ENCODE measurements around the gene RTN4R.
"Not testable (repeated sequence)": the region's sequence is repeated elsewhere in the genome, so short reads cannot be mapped to it uniquely, and the experiment has no call there.

The RTN4R gene

DNA sequence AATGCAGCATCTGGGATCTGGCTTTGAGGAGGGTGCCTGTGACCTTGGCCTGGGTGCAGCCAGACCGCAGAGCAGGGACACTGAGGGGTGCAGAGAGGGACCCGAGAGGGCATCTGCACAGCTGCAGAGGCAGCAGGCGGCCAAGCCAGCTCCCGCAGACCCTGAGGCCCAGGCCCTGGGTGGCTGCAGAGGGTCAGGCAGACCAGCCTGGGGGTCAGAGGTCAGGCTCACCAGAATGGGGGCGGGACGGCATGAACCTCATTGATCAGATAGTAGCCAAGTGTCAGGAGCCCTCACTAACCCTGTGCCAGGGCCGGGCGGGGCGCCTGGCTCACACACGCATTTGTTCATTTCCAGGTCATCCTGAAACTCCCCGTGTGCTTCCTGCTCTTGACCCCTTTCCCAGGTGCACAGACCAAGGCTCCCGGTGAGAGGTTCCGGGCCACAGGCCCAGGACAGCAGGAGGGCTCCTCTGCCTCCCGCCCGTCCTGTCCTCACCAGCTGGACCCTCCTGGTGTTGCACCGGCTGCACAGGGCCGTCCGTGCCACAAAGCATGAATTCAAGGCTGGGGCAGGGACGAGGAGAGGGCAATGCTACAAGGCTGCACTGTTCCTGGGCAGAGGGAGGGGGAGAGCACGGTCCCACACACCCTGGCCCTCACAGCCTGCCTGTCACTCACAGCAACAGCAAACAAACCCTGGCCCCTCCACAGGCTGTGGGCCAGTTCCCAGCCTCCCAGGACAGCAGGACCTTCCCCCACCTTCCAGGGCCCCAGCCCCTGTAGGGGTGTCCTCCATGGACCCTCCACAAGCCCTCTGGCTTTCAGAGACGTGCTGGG is 3.3 kb downstream of the RTN4R start:
- in situ Hi-C loops (cut with MboI; ENCODE audit: low sequenced_read_pairs, unreplicated experiment), result no loop called here
- TF ChIP-seq, protein P1, sequence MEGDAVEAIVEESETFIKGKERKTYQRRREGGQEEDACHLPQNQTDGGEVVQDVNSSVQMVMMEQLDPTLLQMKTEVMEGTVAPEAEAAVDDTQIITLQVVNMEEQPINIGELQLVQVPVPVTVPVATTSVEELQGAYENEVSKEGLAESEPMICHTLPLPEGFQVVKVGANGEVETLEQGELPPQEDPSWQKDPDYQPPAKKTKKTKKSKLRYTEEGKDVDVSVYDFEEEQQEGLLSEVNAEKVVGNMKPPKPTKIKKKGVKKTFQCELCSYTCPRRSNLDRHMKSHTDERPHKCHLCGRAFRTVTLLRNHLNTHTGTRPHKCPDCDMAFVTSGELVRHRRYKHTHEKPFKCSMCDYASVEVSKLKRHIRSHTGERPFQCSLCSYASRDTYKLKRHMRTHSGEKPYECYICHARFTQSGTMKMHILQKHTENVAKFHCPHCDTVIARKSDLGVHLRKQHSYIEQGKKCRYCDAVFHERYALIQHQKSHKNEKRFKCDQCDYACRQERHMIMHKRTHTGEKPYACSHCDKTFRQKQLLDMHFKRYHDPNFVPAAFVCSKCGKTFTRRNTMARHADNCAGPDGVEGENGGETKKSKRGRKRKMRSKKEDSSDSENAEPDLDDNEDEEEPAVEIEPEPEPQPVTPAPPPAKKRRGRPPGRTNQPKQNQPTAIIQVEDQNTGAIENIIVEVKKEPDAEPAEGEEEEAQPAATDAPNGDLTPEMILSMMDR (IDR thresholded peaks at IDR 0.05; ENCODE audit: borderline replicate concordance, control extremely low read depth, extremely low read depth, insufficient read depth, missing control alignments), result no peak
- DNase-seq (ENCODE audit: low spot score), result no peak

DNA sequence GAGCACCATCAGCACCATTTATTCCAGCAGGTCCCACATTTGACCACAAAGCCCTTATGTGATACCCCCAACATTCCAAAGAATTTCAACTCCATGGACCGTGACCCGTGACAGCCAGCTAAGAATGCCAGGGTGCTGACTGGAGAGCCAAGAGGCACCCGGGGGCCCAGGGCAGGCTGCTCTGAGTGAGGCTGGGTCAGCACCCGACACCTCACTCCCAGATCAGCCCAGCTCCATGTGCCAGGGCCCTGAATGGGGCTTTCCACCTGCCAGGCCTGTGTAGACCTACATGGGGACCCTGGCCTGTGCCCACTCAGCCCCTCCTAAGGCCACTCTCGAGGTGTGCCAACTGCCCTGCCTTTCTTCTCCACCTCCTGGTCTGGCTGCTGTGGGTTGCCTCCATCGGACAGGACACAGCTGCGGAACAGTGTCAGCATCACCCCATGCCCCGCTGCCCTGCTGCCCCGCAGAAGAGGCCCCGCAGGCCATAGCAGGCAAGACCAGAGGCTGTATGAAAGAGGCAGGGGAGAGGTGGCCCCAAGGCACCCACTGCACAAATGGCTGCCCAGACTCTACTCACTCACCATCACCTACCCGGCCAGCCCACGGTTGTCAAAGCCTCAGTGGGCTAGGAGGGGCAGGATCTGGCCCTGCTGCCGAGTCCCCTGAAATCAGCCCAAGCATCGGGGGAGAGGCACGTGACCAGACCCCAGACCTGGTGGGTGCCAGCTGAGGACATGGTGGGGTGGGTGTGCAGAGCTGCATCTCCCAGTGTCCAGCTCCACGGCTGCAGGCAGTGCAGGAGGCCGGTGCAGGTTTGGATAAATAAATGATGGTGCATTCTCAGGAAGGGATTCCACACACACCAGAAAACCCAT is 4.5 kb downstream of the RTN4R start:
- in situ Hi-C loops (cut with MboI; ENCODE audit: low sequenced_read_pairs, unreplicated experiment); DNase-seq (ENCODE audit: low spot score): not testable (repeated sequence)

DNA sequence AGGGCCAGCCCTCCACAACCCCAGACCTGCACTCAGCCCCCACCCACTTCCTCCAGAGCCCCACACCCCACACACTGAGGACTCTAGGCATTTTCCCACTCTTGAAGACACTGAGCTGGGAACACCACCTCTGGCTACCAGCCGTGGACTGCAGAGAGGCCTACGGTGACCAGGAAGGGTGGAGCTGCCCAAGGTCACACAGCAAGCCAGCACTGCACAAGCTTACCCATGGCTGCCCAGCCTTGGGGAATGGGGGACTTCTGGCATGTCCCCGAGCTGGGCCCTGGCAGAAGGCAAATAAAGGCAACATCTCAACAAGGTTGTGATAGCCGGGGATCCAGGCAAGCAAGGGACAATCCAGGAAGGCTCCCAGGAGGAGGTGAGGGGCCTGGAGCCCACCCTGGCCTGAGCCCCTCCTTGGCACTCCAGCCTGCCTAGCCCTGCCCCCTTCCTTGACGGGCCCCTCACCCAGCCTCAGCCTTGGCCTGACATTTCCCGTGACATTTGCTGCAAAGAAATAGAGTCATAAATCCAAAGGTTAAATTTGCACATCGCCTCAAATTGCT is 5.5 kb downstream of the RTN4R start:
- TF ChIP-seq, protein P1 (IDR thresholded peaks at IDR 0.05; ENCODE audit: borderline replicate concordance, control extremely low read depth, extremely low read depth, insufficient read depth, missing control alignments), result no peak
- in situ Hi-C loops (cut with MboI; ENCODE audit: low sequenced_read_pairs, unreplicated experiment), result no loop called here
- no peak for DNase-seq (ENCODE audit: low spot score)

DNA sequence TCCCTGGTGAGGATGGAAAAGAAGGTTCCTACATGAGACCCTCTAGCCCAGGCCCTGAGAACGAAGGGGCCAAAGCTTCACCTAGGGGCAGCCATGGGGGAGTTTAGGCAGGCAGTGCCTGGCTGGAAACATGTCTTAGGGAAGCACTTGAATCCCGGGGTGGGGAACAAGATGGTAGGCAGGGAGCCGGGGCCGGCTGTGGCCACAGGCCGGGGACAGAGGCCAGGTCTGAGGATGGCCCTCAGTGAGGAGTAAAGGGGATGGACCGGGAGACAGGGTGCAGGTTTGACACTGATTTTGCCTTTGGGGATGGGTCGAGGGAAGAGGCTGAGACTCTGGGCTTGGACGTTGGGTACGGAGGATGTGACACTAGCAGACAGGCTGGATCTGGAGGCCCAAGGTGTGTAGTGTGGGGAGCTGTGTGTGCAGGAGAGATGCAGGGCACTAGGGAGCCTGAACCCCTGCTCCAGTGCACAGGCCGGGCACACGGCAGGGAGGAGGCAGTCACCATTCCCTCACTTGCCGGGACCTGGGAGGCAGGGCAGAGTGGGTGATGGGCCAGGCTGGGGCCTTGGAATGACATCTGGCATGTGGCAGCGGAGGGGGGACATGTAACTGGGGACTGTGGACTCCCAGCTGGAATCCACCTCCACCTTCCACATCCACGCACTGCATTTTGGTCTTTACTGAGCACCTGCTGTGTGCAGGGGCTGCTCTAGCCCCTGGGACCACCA is 6.1 kb downstream of the RTN4R start:
- DNase-seq (ENCODE audit: low spot score), result no peak
- in situ Hi-C loops (cut with MboI; ENCODE audit: low sequenced_read_pairs, unreplicated experiment), result no loop called here

DNA sequence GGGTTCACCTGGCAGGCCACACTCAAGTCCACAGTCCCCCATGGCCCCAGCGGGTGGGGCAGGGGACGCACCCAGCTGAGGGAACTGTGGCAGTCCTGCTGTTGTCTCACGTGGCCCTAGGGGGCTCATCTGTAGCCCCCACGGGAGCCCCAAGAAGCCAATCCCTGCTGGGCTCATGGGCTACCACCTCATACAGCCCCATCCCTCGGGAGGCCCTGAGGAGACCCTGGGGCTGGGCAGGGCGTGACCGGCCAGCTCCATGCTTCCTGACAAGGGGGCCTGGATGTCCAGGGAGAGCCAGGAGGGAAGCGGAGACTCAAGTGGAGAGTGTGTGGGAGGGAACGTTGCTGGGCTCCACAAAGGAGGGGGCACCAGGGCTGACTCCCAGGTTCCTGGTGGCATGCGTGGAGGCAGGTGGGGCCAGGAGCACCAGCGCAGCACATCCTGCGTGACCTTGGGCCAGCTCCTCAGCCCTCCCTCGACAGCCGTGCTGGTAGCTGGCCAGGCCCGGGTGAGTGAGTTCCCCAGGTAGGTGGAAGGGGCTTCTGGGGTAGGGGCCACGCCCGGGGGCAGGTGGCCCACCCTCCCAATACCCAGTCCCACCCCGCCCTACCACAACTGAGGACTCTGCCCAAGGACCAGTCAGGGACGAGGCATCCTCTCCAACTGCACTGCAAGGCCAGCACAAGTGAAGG is 7.9 kb downstream of the RTN4R start:
- DNase-seq (ENCODE audit: low spot score), result no peak
- in situ Hi-C loops (cut with MboI; ENCODE audit: low sequenced_read_pairs, unreplicated experiment), result no loop called here
- TF ChIP-seq, protein P1 (IDR thresholded peaks at IDR 0.05; ENCODE audit: borderline replicate concordance, control extremely low read depth, extremely low read depth, insufficient read depth, missing control alignments), result no peak

More for the DNA sequence above, 6.1 kb downstream of the RTN4R start:
- TF ChIP-seq, protein P1 (IDR thresholded peaks at IDR 0.05; ENCODE audit: borderline replicate concordance, control extremely low read depth, extremely low read depth, insufficient read depth, missing control alignments), result no peak

DNA sequence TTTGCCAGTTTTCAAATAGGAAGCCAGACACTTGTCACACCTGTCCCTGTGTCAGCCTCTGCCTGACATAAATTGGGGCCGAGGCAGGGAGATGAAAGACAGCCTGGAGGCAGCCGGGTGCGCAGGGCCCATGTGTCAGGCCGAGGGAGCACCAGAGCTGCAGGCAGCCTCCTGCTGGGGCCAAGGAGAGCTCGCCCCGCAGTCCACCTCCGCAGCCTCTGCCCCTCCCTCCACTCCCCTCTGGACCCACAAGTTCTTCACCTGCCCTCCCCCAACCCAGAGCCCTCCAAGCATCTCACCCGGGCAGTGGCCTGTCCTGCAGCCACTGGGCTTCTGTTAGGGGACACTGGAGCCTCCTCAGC is 8.8 kb downstream of the RTN4R start:
- no peak for DNase-seq (ENCODE audit: low spot score)
- TF ChIP-seq, protein P1 (IDR thresholded peaks at IDR 0.05; ENCODE audit: borderline replicate concordance, control extremely low read depth, extremely low read depth, insufficient read depth, missing control alignments), result no peak
- in situ Hi-C loops (cut with MboI; ENCODE audit: low sequenced_read_pairs, unreplicated experiment), result loop anchor here (10.0 kb wide), 1 partner anchor 105 kb away; the partner anchor contains the start of gene CCDC188

Data from GM13976 (cell line).